NCI-H82 treated with DMSO at 0.1 percent for 48 hours (cell line): ENCODE results near the gene DKK2.

Source experiments
- DNase-seq: peaks from one replicate; lab custom pipeline; 2025; ENCODE audit not compliant: unreplicated experiment; lab: John Stamatoyannopoulos, UW

DKK2 gene, protein sequence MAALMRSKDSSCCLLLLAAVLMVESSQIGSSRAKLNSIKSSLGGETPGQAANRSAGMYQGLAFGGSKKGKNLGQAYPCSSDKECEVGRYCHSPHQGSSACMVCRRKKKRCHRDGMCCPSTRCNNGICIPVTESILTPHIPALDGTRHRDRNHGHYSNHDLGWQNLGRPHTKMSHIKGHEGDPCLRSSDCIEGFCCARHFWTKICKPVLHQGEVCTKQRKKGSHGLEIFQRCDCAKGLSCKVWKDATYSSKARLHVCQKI

DNA sequence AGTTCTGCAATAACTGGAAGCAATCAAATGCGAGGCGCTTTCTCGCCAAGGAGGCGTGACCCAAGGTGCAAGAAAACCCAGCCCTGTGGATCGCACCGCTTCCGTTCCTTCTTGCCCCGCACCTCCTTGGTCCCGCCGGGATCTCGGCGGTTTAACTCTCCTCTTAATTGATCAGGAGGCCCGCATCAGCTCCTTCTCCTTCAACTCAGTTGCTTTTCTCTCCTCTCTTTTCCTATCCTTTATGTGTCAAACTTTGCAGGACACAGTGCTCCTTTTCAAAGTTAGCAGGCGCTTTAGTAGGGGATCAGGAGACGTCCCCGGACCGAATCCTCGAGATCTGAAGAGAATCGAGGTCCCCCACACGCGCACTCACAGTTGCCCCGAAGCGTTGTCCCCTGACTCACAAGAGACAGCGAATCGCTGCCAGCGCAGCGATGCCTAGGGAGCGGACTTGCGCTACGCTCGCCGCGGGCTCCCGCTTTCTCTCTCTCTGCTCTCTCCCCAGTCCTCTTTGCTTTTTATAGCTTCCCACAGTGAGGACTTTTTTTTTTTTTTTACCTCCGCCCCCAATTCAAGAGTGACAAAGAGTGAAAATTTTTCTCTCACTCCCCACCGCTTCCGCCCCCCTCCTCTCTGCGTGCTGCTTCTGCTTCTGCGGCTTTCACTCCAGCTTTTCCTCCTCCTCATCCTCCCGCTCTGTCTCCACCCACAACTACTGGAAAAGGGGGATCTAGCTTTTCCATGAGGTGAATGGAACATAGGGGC lies at the start of gene DKK2:
DKK2 (minus strand) TSS at position 495 of the 765 bp plus-strand sequence. CDS start 722 bp downstream, outside the sequence.
- no peak for DNase-seq

DNA sequence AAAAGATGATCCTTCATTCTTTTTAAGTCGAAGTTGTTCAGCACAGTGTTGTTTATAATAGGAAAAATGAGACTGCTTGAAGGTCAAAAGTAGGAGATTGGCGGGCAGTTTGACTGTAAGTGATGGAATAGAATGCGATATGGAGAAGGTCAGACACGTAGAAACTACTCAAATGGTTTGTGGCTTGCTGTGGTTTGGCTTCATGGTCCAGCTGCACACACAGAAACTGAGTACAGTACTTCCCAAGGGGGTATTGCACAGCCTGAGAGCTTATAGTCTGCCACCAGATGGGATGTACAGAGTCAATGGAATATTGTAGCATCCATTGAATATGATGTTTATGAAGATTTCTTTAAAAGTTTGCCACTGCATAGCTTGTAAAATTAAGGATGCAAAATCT lies 41.1 kb upstream of the DKK2 start:
- no peak for DNase-seq

DNA sequence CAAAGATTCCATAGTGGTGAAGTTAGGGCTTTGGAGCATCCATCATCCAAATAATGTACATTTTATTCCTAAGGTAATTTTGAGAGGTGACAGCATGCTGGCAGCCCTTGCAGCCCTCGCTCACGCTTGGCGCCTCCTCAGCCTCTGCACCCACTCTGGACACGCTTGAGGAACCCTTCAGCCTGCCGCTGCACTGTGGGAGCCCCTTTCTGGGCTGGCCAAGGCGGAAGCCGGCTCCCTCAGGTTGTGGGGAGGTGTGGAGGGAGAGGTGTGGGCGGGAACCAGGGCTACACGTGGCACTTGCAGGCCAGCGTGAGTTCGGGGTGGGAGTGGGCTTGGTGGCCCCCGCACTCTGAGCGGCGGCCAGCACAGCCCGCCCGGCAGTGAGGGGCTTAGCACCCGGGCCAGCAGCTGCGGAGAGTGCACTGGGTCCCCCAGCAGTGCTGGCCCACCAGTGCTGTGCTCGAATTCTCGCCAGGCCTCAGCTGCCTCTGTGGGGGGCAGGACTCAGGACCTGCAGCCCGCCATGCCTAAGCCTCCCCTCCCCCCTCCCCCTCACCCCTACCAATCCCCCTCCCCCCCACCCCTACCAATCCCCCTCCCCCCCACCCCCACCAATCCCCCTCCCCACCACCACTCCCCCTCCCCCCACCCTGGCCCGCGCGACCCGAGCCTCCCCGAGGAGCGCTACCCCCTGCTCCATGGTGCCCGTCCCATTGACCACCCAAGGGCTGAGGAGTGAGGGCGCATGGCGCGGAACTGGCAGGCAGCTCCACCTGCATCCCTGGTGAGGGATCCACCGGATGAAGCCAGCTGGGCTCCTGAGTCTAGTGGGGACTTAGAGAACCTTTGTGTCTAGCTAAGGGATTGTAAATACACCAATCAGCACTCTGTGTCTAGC lies 37.0 kb upstream of the DKK2 start:
- DNase-seq: no peak

DNA sequence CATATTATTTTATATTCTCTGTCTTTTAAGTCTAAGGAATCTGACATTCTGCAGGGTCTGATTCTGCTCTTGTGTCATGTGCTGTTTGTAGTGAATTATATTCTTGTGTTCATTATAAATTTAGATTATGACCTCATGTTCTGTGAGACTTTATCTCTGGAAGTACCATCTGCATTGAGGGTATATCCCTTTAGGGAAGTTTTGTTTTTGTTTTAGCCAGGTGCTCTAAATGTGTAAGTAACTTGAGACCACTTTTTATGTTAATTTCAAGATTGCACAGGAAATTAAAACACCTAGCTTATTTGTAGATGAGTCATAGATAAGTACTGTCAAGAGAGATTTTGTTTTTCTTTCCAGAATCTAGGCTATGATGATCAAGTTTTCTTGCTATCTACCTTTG lies 35.0 kb upstream of the DKK2 start:
- no peak for DNase-seq

DNA sequence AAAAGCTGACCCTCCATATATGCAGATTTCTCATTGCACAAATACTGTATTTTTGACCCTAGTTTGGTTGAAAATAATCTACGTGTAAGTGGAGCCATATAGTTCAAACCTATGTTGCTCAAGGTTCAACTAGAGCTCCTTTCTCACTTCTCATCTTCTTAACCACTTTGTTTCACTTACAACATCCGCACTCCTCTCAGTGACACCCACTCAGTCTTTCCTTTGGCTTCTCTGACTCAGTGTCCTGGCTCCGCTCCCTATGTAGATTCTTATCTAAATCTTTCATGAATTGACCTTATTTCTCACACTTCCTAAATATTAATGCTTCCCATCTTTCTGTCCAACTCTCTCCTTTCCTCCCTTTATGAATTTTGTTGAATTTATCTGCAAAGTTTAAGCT lies 32.9 kb upstream of the DKK2 start:
- no peak for DNase-seq

DNA sequence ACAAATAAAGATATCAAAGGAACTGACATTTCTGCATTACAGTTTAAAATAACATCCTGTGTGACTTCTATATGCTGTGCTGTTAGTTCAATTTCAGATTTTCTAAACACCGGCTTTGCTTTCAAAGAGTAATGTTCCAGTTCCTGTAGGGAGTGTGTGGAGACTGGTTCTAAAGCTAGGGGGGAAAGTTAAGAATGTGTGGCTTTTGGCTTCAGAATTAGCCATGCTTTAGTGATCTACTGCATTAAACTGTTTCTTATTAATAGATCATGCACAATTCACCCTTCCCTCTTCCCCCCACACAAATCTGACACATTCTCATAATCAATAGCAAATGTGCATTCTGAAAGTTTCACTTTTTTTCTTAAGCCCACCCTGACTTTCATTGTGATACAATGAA lies 32.0 kb upstream of the DKK2 start:
- DNase-seq: no peak

DNA sequence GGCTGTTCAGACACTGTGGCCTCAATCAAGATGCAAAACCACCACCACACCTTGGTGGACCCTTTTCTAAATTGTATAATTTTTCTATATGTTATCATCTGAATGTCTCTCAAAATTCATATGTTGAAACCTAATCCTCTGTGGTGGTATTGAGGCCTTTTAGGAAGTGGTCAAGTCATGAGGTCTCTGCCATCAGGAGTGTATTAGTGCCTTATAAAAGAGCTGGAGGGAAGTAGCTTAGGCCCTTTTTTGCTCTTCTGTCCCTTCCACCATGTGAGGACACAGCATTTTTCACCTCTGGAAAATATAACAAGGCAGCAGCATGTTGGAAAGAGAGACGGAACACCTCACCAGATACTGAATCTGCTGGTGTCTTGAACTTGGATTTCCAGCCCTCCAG lies 30.5 kb upstream of the DKK2 start:
- DNase-seq: no peak

DNA sequence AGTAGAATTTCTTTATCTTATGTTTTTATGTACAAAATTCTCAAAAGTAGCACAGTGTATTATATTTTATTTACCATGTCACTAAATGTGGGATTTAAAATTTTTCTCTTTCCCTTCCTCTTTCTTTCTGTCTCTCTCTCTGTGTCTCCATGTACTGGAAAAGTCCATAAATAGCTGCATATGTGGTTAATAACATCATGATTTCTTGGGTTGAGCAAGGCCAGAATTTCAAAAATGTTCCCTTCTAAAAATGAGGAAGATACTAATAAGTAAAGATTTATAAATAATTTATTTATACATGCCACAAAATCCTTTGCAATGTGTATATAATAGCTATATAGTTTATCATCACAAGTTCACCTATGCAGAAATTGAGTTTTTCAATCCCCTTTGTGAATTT lies 29.1 kb upstream of the DKK2 start:
- DNase-seq: no peak

DNA sequence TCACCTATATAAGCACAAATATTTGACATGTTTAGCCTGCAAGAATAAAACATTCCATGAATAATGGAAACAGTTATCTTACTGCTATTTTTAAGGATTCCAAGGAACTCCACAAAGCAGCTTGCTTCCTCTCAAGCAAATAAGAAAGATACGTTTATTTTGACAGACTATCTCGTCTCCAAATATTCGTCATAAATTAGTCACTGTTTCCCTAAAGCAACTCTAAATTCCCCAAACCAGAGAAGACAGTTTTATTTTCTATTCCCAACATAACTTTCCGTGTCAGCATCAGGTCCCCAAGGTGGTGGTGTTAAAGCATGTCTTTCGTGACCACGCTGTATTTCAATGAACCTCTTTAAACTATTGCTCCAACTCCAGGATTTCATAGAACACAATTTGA lies 24.3 kb upstream of the DKK2 start:
- no peak for DNase-seq

DNA sequence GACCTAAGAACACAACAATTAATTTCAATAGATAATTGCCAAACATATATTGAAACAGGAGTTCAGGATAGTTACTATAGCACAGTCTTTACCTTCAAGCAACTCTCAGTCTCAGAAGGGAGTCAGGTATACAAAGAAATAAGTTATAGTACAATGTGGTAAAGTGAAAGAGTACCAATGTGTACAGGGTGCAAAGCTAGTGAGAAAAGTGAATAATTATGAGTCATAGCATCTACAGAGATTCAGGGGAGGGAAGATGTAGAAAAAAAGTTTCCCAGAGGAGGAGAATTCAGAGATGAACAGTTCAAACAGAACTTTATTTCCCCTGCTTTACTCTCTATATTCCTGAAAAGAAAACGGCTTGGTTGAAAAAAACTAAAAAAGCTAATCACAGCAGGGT lies 22.7 kb upstream of the DKK2 start:
- no peak for DNase-seq

DNA sequence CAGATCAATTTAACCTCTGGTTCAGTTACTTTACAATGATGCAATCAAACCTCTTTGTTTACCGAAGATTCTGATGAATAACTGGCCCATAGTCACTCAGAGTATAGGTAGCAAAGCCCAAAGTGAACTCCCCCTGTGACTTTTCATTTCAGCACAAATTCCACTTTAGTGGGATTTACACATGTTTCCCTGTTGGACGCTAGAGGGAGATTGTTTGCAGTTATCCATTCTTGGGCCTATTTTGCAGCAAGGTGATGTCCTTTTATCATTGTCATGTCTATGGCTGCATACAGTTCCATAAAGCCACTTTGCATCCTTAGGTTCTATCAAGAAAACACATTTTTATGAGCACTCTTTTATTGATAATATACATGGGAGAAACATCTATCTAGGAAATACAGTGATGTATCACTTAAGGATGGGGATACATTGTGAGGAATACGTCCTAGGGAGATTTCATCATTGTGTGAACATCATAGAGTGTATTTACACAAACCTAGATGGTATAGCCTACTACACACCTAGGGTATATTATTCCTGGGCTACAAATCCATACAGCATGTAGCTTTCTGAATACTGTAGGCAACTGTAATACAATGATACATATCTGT lies 14.5 kb upstream of the DKK2 start:
- no peak for DNase-seq

DNA sequence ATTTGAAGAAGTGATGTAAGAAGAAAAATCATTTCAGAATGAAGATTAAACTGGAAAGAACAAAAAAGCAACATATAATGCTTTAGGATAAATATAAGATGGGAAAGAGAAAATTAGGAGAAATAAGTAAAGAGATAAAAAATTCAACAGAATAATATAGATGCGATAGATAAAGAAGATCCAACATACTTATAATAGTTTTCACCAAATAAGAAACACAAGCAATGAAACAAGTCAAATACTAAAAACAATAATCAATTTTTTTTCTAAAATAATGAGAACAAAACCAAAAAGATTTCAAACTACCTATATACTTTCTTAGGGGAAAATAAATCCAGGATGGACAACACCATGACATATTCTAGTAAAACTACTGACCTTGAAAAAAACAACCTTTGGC lies 10.1 kb upstream of the DKK2 start:
- DNase-seq: no peak

DNA sequence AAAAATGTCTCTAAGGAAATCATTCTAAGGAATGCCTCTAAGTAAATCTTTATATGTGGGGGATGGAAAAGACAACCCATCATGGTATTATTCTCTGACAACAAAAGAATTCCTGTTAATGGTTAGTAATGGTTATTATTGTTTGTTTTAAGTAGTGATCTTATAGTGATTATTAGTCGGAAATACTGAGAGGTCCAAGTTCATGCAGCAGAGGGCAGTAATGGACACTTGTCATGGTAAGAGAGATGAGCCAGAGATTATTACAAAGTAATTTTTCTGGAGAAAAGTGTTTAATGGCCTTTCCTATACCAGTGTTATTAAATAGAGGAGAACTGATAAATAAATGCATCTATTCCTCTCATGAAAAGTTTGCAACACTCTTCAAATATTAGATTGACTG lies 8.1 kb upstream of the DKK2 start:
- DNase-seq: no peak

DNA sequence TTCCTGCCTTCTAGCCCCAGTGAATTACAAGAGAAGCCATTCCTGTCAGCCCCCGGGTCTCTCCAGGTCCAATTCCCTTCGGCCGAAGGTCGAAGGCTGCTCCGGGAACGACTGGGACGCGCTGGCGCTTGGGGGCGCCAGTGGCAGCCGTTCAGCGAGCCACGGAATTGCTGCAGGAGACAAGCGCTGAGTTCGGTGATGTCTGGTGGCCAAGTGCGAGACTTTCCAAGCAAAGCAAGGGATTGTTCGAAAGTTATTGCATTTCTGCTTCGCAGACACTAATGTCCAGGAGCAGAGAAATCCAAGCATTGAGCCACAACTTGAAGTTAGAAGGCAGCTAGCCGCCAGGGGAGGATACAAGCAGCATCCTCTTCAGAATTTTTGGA lies 1.1 kb upstream of the DKK2 start:
- DNase-seq: no peak

DNA sequence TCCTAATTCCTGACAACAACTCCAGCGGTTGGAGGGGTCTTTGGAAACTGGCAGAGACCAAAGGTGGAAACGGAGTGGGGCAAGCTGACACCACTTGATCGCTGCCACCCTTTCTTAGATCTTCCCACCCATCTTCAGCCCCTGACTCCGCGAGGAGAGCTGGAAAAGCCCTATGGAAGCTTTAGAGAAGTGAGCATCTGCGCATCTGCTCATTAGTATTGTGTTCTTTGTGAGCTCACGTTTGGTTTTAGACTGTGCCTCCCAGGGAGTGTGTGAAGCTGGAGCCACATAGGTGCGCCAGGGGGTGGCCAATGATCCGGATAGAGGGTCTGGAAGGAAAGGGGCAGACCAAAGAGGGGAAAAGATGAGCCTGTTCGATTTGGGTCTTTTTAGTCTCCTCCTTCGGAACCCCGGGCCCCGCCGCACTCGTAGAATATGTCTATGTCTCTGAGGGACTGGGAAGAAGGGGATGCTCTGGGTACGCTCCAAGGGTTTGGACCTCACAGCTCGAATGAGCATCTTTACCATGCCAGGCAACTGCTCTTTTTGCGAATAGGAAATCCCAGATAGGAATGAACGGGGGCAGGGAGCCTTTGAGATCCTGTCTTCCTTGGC lies 578 bp upstream of the DKK2 start:
- no peak for DNase-seq

DNA sequence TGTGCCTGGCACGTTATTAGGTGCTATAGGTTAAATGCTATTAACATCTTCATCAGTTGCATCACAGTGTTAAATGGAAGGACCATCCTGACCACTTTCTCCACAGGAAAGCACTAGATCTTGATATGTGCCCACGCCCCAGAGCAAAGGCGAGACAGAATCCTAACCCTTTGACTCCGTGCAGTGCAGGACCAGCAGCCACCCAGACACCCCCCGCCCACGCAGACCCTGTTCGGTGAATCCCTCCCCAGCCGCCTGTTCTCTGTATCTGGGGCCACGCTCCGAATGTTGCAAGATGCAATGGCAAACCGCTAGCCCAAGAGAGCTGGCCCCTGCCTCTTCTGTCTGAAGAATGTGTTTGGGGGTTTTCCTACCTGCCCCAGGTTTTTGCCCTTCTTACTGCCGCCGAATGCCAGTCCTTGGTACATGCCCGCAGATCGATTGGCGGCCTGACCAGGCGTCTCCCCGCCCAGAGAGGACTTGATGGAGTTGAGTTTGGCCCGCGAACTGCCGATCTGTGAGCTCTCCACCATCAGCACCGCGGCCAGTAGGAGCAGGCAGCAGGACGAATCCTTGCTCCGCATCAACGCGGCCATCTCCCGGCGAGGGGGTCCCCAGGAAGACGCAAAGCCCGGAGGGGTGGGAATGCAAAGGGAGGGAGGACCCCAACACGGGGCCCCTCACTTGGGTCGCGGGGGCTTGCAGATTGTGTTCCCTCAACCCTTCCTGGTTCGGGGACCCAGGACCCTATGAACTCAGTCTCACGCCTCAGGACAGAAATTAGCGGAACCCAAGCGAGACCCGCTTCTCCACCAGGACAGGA lies 906 bp downstream of the DKK2 start:
- DNase-seq: no peak

DNA sequence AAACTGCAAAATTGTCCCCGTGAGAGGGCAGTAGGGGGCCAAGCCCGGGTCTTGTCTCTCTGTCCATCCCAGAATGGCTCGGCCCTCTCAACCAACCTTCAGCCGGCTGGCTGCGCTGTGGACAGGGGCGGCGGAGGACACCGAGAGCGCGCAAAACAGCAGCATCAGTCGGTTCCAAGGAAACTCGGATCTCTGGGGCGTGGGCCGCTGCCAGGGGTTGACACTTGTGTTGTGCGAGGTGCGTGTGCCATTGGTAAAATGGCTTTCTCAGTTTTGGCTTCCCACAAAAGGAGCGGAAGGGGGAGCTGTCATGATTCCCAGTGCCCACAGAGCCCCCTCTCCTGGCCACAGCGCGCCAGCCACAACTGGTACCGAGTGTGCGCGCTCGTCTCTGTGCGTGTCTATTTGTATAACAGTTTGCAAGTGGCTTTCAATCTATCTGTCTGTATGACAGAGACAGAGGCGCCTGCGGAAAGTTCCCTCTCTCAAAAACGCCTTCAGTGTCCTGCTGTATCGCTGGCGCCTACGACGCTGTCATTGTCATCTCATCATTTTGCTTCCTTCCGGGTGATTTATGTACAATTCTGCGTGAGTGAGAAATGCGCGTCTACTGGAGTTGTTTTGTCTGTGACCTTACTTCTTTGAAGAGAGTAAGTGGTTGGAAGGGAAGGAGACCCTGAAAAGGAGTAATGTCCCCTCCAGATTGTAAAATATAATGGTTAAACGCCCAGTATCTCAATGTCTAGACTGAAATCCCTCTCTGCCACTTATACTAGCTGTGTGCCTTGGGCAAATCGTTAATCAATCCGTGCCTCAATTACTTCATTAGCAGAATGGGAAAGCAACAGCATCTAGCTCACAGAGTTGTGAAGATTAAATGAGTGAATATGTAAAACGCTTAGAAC lies 1.8 kb downstream of the DKK2 start:
- DNase-seq: no peak

DNA sequence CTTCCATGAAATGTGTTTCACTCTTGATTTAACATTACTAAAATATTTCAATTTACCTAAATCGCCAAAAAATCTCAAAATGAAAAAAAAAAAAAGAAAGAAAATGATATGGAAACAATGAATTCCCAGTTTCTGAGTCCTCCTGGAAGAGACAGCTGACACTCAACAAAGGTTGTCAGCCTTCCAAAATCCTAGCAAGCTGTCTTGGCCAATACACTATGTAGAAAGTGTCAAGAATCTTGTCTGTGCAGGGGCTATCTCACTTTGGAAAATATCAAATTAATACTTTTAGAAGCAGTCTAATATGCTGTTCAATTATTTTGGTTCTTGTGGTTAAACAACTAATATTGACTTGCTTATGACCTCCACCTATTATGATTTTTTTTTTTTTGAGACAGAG lies 8.7 kb downstream of the DKK2 start:
- DNase-seq: no peak

DNA sequence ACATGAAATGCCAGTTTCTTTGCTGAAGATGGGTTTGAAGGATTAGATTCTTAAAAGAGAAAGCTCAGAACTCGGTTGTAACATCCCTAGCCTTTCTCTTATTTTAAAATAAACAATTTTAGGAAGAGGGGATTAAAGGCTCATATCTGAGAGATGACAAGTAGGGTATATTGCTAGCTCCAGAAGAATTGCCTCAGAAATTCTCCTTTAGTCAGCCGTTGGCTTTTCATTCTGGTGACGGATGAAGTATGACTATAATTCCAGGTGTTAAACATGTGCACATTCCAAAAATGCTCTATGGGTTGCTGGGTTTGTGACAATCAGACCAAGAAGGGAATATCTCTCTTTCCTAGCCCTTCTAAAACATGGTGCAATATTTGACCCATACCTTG lies 17.8 kb downstream of the DKK2 start:
- no peak for DNase-seq
